GM23338 (cell line): Measurements from ENCODE around the gene VAMP8. TPM values are rescaled to one million over a fixed set of nuclear protein-coding genes. Genes with fewer than 3 reads are reported as not detected.

ENCODE experiments used
- ATAC-seq: fragments of 200-7000 bp; cut with Tn5 transposase; 3 replicates; pipeline ENCODE4 v1.9.1; 2020
- DNase-seq: peaks from one replicate; pipeline ENCODE4 v3.0.0-alpha.2; 2015; ENCODE audit warnings: low spot score
- H2AFZ ChIP-seq: fragments of 200-600 bp; sonication (generic); 2 replicates; pipeline ENCODE4 v1.8.0; 2016; ENCODE audit warnings: antibody characterized with exemption, mild to moderate bottlenecking, moderate library complexity
- H3F3A ChIP-seq: fragments of 200-600 bp; sonication (generic); replicated peaks from 2 replicates; pipeline ENCODE4 v1.8.0; 2017; ENCODE audit warnings: antibody characterized with exemption, mixed run types, low read depth
- H3K27ac ChIP-seq: fragments of 200-600 bp; sonication (generic); 2 replicates; pipeline ENCODE4 v1.6.1; 2016; ENCODE audit warnings: low read depth
- H3K27me3 ChIP-seq: fragments of 200-600 bp; sonication (generic); 2 replicates; pipeline ENCODE4 v1.8.0; 2016; ENCODE audit warnings: mild to moderate bottlenecking, mixed run types, moderate library complexity; ENCODE audit not compliant: insufficient read depth
- H3K36me3 ChIP-seq: fragments of 200-600 bp; sonication (generic); 2 replicates; pipeline ENCODE4 v1.8.0; 2016; ENCODE audit warnings: mild to moderate bottlenecking; ENCODE audit not compliant: insufficient read depth
- H3K4me1 ChIP-seq: fragments of 200-600 bp; sonication (generic); 2 replicates; pipeline ENCODE4 v1.8.0; 2016; ENCODE audit warnings: mild to moderate bottlenecking, moderate library complexity; ENCODE audit not compliant: insufficient read depth
- H3K4me2 ChIP-seq: fragments of 200-600 bp; sonication (generic); 2 replicates; pipeline ENCODE4 v1.7.1; 2017; ENCODE audit warnings: mixed run types
- H3K4me3 ChIP-seq: fragments of 200-600 bp; sonication (generic); 2 replicates; pipeline ENCODE4 v1.6.1; 2016; ENCODE audit warnings: mixed run types
- H3K79me2 ChIP-seq: fragments of 200-600 bp; sonication (generic); replicated peaks from 2 replicates; pipeline ENCODE4 v1.8.0; 2017; ENCODE audit warnings: mild to moderate bottlenecking; ENCODE audit not compliant: insufficient read depth
- H3K9me2 ChIP-seq: fragments of 200-600 bp; sonication (generic); 2 replicates; pipeline ENCODE4 v1.8.0; 2017; ENCODE audit not compliant: insufficient read depth
- H4K20me1 ChIP-seq: fragments of 200-600 bp; sonication (generic); replicated peaks from 2 replicates; pipeline ENCODE4 v1.8.0; 2017; ENCODE audit warnings: mild to moderate bottlenecking; ENCODE audit not compliant: insufficient read depth
- H3K27ac Mint-ChIP-seq: 2 replicates; pipeline ENCODE4 v1.8.0; 2020; ENCODE audit warnings: inconsistent platforms, mild to moderate bottlenecking, moderate library complexity, mixed read lengths
- H3K27me3 Mint-ChIP-seq: 3 replicates; pipeline ENCODE4 v1.8.0; 2022; ENCODE audit warnings: low read depth, mild to moderate bottlenecking, moderate library complexity, mixed read lengths, inconsistent platforms; ENCODE audit not compliant: insufficient read depth, poor library complexity
- H3K36me3 Mint-ChIP-seq: 3 replicates; pipeline ENCODE4 v1.8.0; 2021; ENCODE audit warnings: low read depth, mild to moderate bottlenecking, inconsistent platforms, moderate library complexity, mixed read lengths
- H3K4me1 Mint-ChIP-seq: 3 replicates; pipeline ENCODE4 v1.8.0; 2020; ENCODE audit warnings: mild to moderate bottlenecking, inconsistent platforms, mixed read lengths
- H3K4me3 Mint-ChIP-seq: 3 replicates; pipeline ENCODE4 v1.8.0; 2021; ENCODE audit warnings: moderate library complexity, mild to moderate bottlenecking, inconsistent platforms, mixed read lengths
- H3K9me3 Mint-ChIP-seq: 3 replicates; pipeline ENCODE4 v1.8.0; 2020; ENCODE audit warnings: moderate library complexity, mild to moderate bottlenecking, inconsistent platforms, mixed read lengths
- CREB1 ChIP-seq: fragments of 250-450 bp; sonication (Bioruptor Pico); IDR thresholded peaks from 2 replicates; pipeline ENCODE4 v1.5.0; 2020; ENCODE audit warnings: low read depth, mild to moderate bottlenecking, moderate library complexity
- ETS1 ChIP-seq: IDR thresholded peaks from 2 replicates; pipeline ENCODE4 v1.6.1; 2016; ENCODE audit warnings: antibody characterized with exemption
- EZH2 ChIP-seq: fragments of 200-600 bp; sonication (generic); IDR thresholded peaks from one replicate; pipeline ENCODE4 v1.8.0; 2017; ENCODE audit warnings: antibody characterized with exemption, mild to moderate bottlenecking, low read depth; ENCODE audit not compliant: unreplicated experiment
- EZH2phosphoT487 ChIP-seq: fragments of 200-600 bp; sonication (generic); IDR thresholded peaks from one replicate; pipeline ENCODE4 v1.8.1; 2018; ENCODE audit warnings: antibody characterized with exemption; ENCODE audit not compliant: unreplicated experiment
- NANOG ChIP-seq: IDR thresholded peaks from 2 replicates; pipeline ENCODE4 v1.6.1; 2016; ENCODE audit warnings: antibody characterized with exemption, borderline replicate concordance
- POLR2AphosphoS5 ChIP-seq: IDR thresholded peaks from 2 replicates; pipeline ENCODE4 v1.6.1; 2016; ENCODE audit warnings: antibody characterized with exemption, low read depth
- STAT1 ChIP-seq: IDR thresholded peaks from one replicate; pipeline ENCODE4 v1.6.1; 2016; ENCODE audit warnings: antibody characterized with exemption; ENCODE audit not compliant: unreplicated experiment
- ZNF114 ChIP-seq: fragments of 250-450 bp; sonication (Bioruptor Pico); IDR thresholded peaks from 2 replicates; pipeline ENCODE4 v1.5.0; 2020; ENCODE audit warnings: mild to moderate bottlenecking, moderate library complexity
- ZNF331 ChIP-seq: fragments of 250-450 bp; sonication (Bioruptor Pico); IDR thresholded peaks from 2 replicates; pipeline ENCODE4 v1.5.0; 2020; ENCODE audit warnings: low read depth, mild to moderate bottlenecking, moderate library complexity
- polyA plus RNA-seq: library from polyadenylated mRNA; unstranded; fragments of >200 nt; fragmentation: Nextera tagmentation; extraction: Ambion mirVana; gene quantifications from 2 replicates; pipeline ENCODE4 v1.2.1, GENCODE V29; 2016
- total RNA-seq: library from RNA; depleted of rRNA; stranded (reverse); fragments of >200 nt; shearing (Covaris generic); gene quantifications from 2 replicates; pipeline ENCODE4 v1.2.3, GENCODE V29; 2014
- TF ChIP-seq, protein P1 (sequence below): IDR thresholded peaks from one replicate; pipeline ENCODE4 v1.6.1; 2018; ENCODE audit warnings: antibody characterized with exemption; ENCODE audit not compliant: unreplicated experiment
- TF ChIP-seq, protein P2 (sequence below): fragments of 250-450 bp; sonication (Bioruptor Pico); IDR thresholded peaks from 2 replicates; pipeline ENCODE4 v1.5.0; 2020; ENCODE audit warnings: mild to moderate bottlenecking, moderate library complexity

VAMP8 gene
- total and polyA plus RNA-seq, 2 experiments from 2014 or later: 16.3 to 71.7 TPM

DNA sequence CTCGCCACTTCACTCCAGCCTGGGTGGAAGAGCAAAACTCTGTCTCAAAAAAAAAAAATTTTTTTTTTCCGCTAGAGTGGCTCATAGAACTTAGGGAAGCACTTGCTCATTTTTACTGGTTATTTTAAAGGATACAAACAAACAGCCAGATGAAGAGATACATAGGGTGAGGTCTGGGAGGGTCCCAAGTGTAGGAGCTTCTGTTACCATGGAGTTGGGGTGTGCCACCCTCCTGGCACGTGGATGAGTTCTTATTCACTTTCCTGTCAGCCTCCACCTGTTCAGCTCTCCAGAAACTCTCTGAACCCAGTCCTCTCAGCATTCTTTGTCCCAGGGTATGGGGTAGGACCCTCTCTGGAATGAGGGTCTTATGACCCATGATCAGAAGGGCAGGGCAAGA, 43.3 kb upstream of the VAMP8 start:
- Histone ChIP-seq H3K36me3 (no peaks in the 10 kb centered on the region), H3F3A (no peaks in the 10 kb centered on the region)

More for the DNA sequence above, 43.3 kb upstream of the VAMP8 start:
- peaks cover 7% of the 10 kb centered on the region; the same call in 1 of the 2 replicates for H3K4me1 ChIP-seq
- H3K79me2 ChIP-seq: peaks cover 10% of the 10 kb centered on the region
- no peaks in the 10 kb centered on the region for H3K9me2 ChIP-seq
- H3K4me3 ChIP-seq: no peak overlapping the region
- Mint-ChIP-seq H3K4me3 (no peak overlapping the region), H3K9me3 (peaks cover 3% of the 10 kb centered on the region; the same call in 2 of the 3 replicates), H3K36me3 (peaks cover 6% of the 10 kb centered on the region), H3K27me3 (peaks cover 17% of the 10 kb centered on the region), H3K4me1 (peaks cover 16% of the 10 kb centered on the region), H3K27ac (no peak overlapping the region)
- no peaks in the 10 kb centered on the region for H4K20me1 ChIP-seq
- TF ChIP-seq EZH2 (no peak), NANOG (no peak), STAT1 (no peak), ZNF331 (CRISPR knock-in tag) (no peak), ETS1 (no peak), EZH2phosphoT487 (no peak), ZNF114 (no peak), POLR2AphosphoS5 (no peak), CREB1 (no peak)
- TF ChIP-seq, protein P1, sequence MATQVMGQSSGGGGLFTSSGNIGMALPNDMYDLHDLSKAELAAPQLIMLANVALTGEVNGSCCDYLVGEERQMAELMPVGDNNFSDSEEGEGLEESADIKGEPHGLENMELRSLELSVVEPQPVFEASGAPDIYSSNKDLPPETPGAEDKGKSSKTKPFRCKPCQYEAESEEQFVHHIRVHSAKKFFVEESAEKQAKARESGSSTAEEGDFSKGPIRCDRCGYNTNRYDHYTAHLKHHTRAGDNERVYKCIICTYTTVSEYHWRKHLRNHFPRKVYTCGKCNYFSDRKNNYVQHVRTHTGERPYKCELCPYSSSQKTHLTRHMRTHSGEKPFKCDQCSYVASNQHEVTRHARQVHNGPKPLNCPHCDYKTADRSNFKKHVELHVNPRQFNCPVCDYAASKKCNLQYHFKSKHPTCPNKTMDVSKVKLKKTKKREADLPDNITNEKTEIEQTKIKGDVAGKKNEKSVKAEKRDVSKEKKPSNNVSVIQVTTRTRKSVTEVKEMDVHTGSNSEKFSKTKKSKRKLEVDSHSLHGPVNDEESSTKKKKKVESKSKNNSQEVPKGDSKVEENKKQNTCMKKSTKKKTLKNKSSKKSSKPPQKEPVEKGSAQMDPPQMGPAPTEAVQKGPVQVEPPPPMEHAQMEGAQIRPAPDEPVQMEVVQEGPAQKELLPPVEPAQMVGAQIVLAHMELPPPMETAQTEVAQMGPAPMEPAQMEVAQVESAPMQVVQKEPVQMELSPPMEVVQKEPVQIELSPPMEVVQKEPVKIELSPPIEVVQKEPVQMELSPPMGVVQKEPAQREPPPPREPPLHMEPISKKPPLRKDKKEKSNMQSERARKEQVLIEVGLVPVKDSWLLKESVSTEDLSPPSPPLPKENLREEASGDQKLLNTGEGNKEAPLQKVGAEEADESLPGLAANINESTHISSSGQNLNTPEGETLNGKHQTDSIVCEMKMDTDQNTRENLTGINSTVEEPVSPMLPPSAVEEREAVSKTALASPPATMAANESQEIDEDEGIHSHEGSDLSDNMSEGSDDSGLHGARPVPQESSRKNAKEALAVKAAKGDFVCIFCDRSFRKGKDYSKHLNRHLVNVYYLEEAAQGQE: no peak
- TF ChIP-seq, protein P2, sequence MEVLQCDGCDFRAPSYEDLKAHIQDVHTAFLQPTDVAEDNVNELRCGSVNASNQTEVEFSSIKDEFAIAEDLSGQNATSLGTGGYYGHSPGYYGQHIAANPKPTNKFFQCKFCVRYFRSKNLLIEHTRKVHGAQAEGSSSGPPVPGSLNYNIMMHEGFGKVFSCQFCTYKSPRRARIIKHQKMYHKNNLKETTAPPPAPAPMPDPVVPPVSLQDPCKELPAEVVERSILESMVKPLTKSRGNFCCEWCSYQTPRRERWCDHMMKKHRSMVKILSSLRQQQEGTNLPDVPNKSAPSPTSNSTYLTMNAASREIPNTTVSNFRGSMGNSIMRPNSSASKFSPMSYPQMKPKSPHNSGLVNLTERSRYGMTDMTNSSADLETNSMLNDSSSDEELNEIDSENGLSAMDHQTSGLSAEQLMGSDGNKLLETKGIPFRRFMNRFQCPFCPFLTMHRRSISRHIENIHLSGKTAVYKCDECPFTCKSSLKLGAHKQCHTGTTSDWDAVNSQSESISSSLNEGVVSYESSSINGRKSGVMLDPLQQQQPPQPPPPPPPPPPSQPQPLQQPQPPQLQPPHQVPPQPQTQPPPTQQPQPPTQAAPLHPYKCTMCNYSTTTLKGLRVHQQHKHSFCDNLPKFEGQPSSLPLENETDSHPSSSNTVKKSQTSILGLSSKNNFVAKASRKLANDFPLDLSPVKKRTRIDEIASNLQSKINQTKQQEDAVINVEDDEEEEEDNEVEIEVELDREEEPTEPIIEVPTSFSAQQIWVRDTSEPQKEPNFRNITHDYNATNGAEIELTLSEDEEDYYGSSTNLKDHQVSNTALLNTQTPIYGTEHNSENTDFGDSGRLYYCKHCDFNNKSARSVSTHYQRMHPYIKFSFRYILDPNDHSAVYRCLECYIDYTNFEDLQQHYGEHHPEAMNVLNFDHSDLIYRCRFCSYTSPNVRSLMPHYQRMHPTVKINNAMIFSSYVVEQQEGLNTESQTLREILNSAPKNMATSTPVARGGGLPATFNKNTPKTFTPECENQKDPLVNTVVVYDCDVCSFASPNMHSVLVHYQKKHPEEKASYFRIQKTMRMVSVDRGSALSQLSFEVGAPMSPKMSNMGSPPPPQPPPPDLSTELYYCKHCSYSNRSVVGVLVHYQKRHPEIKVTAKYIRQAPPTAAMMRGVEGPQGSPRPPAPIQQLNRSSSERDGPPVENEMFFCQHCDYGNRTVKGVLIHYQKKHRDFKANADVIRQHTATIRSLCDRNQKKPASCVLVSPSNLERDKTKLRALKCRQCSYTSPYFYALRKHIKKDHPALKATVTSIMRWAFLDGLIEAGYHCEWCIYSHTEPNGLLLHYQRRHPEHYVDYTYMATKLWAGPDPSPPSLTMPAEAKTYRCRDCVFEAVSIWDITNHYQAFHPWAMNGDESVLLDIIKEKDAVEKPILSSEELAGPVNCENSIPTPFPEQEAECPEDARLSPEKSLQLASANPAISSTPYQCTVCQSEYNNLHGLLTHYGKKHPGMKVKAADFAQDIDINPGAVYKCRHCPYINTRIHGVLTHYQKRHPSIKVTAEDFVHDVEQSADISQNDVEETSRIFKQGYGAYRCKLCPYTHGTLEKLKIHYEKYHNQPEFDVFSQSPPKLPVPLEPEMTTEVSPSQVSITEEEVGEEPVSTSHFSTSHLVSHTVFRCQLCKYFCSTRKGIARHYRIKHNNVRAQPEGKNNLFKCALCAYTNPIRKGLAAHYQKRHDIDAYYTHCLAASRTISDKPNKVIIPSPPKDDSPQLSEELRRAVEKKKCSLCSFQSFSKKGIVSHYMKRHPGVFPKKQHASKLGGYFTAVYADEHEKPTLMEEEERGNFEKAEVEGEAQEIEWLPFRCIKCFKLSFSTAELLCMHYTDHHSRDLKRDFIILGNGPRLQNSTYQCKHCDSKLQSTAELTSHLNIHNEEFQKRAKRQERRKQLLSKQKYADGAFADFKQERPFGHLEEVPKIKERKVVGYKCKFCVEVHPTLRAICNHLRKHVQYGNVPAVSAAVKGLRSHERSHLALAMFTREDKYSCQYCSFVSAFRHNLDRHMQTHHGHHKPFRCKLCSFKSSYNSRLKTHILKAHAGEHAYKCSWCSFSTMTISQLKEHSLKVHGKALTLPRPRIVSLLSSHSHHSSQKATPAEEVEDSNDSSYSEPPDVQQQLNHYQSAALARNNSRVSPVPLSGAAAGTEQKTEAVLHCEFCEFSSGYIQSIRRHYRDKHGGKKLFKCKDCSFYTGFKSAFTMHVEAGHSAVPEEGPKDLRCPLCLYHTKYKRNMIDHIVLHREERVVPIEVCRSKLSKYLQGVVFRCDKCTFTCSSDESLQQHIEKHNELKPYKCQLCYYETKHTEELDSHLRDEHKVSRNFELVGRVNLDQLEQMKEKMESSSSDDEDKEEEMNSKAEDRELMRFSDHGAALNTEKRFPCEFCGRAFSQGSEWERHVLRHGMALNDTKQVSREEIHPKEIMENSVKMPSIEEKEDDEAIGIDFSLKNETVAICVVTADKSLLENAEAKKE (CRISPR knock-in tag): no peak
- H3K27ac ChIP-seq: no peak overlapping the region
- ATAC-seq: no peak
- no peaks in the 10 kb centered on the region for H3K27me3 ChIP-seq
- H3K4me2 ChIP-seq: no peak overlapping the region
- DNase-seq: no peak
- H2AFZ ChIP-seq: no peak overlapping the region
